GM18868 (cell line): ENCODE data around the gene OR52A1.
"Not testable (repeated sequence)": the region's sequence is repeated elsewhere in the genome, so short reads cannot be mapped to it uniquely, and the experiment has no call there.

Experiments used
- ATAC-seq: cut with Tn5 transposase; IDR thresholded peaks from one replicate; pipeline ENCODE4 v1.9.1; 2021; ENCODE audit warnings: mild to moderate bottlenecking, moderate library complexity; ENCODE audit not compliant: unreplicated experiment

The OR52A1 gene

DNA sequence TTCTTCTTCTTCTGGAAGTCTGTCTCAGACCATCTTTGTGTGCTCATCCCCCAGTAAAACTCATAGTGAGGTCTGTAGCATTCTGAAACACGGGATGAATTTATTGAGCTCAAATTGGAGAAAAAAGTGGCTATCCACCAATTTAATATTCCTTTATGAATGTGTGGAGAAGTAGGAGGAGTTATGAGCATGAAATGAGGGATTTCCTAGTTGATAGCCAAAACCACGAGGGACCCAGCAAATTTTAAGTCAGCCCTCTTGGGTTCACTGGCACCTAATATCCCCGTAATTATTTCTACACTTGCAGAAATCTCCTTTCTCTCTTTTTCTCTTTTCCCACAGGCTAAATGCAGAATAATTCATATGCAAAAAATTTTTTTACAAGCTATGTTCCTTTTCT, at the start of gene OR52A1:
Gene OR52A1, minus strand, starts transcription at position 101 of the 400 bp plus-strand sequence. CDS start 2,388 bp downstream, outside the sequence.
- no peak for ATAC-seq

DNA sequence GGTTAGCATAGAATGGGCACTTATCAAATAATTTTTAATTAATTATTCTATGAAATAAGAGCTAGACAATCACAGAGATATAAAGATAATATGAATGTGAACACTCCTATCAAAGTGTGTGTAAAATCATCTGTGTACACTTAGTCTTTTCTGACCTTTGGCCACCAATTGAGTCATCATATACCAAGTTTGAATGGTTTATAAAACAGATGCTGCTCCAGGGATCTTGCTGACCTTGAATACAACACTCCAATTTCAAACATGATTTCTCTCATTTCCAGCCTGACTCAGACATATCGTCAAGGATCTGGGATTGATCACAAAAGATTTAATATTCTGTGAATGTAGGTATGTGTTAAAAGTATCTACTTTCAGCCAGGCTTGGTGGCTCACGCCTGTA, 48.8 kb upstream of the OR52A1 start:
- no peak for ATAC-seq

DNA sequence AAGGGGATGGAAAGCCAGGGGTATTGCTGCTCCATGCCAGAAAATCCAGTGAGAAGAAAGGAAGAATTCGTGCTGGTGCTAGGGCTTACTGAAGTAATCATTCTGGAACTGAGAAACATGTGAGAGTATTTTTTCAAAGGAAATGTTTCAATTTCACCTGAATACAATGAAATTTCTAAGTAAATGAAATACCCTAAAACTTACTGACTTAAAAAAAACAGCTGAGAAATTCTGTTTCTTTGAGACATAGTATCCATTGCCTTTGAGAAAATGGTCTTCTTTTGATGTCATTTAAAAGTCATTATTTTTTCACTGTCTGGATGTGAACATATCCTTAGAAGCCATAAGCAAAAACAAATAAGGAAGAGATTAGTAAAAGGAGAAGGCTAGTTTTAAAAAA, 46.0 kb upstream of the OR52A1 start, which contains the start of gene OR51V1:
Gene OR51V1, minus strand, starts transcription at position 101 of the 400 bp plus-strand sequence. Its CDS starts 0 bp downstream, at position 101.
- no peak for ATAC-seq

DNA sequence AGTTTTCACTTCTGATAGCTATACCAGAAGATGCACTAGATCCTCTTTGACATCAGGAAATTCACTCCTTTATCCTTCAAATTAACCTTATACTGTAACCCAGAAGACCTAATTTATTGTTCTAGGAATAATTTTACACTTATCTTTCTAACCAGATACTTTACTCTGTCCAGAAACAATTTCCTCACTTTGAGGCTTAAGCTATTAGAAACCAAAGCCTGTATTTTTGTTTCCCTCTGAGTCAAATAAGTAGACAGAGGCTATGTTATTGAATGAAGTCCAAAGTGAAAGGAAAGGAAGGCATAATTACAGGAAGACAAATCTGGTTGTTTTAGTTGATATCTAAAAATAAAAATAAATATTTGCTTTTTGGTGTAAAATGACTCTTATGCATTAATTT, 43.7 kb upstream of the OR52A1 start:
- ATAC-seq: no peak

DNA sequence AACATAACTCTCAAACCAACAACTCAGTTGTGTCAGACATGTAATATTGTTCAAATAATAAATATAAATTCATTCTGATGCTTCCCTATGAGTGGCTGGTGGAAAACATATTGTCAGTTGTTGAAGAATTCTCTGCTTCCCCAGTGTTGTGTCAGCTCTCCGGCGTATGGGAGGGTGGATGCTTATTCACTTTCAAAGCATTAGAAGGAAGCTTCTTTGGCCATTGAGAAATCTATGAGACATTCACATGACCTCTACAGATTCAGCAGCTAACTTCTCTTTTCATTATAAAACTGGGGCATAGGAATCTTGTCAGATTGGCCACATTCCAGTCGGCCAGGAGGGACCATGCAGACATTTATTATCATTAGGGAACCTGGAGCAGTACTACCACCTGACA, 43.0 kb upstream of the OR52A1 start:
- ATAC-seq: no peak

DNA sequence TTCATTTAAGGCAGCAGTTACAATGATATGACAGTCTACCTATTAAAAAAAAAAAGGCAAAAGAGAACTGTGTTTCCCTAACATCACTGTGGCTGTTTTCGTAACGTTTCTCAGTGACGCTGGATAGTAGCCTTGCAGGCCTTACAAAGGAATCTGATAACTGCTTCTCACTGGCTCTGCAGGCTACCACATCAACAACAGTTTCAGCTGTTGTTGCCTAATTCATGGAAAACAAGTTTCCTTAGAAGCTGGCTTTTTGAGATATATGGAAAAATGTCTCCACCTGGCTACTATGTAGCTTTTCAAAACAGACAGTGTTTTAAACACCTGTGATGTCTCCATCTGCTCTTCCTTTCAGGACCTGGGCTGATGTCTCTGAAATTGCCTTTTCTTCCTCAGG, 42.2 kb upstream of the OR52A1 start:
- no peak for ATAC-seq

DNA sequence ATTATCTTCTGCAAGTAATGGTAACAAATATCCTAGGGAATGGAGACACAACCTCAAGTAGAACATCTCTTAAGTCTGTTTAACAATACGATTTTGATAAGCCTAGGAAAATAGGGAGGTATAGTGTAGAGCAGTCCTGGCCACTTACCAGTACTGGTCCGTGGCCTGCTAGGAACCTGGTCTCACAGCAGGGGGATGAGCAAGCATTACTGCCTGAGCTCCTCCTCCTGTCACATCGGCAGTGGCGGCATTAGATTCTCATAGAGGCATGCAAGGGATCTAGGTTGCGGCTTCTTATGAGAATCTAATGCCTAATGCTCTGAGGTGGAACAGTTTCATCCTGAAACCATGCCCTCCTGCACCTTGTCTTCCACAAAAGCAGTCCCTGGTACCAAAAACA, 41.5 kb upstream of the OR52A1 start:
- no peak for ATAC-seq

DNA sequence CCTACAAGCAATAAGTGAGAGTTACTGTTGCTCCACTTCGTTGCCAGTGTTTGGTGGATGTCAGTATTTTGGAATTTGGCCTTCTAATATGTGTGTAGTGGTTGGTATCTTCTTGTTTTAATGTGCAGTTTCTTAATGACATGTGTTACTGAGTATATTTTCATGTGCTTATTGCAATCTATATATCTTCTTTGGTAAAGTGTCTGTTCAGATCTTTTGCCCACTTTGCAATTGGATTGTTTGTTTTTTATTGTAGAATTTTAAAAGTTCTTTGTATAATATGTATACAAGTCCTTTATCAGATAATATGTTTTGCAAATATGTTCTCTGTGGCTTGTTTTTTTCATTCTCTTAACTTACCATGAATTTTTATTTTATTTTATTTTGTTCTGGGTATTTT, 38.2 kb upstream of the OR52A1 start:
- ATAC-seq: no peak

DNA sequence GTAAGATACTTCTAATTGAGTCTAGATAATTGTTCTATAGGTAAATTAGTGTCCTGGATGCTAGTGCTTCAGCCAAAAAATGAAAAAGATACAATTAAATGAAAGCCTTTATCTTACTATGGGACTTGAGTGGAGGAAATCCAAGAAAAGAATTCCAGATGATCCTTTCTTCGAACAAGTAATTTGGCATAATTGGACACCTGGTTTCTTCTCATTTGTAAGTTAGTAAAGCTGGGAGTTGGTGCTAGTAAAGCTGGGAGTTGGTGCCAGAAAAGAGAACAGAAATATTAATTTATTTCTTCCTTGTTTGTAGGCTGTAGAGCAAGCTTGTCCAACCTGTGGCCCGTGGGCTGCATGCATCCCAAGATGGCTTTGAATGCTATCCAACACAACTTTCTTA, 33.6 kb upstream of the OR52A1 start:
- no peak for ATAC-seq

DNA sequence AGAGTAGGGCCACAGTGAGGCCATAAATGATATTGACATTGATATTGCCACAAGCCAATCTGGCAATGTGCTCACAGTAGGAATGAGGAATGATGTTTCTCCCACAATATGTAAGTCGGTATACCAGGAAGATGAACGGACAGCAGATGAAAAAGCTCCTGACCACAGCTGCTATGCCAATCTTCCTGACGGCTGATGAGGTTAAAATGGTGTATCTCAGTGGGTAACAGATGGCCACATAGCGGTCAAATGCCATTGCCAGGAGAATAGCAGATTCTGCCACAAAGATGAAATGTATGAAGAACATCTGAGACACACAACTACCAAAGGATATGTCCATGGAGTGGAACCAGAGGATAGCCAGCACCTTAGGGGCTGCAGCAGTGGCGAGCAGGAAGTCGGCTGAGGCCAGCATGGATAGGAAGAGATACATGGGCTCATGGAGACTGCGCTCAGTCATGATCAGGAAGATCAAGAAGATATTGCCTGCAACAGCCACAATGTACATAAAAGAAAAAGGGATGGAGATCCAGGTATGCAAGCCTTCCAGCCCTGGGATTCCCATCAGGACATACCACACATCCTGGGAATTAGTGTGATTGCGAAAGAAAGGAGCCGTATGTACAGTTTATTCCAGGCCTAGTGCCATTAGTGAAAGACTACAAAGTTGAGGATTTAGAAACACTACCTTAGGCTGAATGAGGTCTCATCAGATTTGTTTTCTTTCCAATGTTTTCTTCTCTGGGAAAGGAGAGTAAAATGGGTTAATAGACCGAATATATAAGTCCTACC, 23.7 kb upstream of the OR52A1 start:
- ATAC-seq: no peak

DNA sequence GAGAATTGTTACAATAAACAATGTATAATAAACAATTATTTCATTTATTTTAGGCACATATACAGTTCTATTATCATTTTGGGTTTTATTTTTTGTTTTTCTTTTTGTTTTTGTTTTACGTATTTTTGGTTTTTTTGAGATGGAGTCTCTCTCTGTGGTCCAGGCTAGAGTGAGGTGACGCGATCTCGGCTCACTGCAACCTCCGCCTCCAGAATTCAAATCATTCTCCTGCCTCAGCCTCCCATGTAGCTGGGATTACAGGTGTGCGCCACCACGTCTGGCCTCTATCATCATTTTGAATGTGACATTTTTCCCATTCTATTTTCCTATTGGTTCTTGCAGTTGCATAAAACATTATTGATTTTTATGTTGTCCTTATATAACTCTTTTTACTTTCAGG, 20.4 kb upstream of the OR52A1 start:
- no peak for ATAC-seq

DNA sequence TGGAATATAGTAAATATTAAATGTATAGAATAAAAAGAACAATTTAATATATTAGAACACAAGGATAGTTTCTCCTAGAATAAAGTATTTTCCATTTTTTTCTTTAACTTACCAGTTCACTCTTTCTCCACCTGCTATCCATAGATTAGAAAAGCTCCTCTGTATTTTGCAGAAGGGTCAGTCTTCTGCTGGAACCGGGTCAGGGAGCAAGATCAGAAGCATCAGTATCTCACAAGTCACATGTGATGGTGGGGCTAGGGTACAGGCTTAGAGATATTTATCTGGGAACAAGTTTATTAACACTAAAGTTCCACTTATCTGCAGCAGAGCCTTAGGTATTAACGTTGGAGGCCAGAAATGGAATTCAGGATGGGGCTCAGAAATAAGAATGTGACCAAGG, 17.3 kb upstream of the OR52A1 start:
- no peak for ATAC-seq

DNA sequence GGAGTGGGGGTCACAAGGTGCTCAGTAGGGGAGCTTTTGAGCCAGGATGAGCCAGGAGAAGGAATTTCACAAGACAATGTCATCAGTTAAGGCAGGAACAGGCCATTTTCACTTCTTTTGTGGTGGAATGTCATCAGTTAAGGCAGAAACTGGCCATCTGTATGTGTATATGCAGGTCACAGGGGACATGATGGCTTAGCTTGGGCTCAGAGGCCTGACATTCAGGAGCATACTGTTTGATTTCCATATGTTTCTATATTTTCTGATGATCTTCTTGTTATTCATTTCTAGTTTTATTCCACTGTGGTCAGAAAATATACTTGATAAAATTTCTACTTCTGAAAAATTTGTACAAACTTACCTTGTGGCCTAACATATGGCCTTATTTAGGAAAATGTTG, 11.3 kb upstream of the OR52A1 start:
- not testable (repeated sequence) for ATAC-seq

DNA sequence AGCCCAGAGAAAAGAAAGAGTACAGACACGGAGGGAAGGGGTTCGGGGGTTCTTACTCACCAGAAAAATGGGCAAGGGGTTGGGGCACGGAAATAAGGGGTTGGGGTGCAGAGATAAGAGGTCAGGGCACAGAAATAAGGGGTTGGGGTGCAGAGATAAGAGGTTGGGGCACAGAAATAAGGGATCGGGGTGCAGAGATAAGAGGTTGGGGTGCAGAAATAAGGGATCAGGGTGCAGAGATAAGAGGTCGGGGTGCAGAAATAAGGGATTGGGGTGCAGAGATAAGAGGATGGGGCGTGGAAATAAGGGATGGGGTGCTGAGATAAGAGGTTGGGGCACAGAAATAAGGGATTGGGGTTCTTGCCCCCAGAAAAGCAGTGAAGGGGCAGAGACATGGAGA, 10.2 kb upstream of the OR52A1 start:
- not testable (repeated sequence) for ATAC-seq

DNA sequence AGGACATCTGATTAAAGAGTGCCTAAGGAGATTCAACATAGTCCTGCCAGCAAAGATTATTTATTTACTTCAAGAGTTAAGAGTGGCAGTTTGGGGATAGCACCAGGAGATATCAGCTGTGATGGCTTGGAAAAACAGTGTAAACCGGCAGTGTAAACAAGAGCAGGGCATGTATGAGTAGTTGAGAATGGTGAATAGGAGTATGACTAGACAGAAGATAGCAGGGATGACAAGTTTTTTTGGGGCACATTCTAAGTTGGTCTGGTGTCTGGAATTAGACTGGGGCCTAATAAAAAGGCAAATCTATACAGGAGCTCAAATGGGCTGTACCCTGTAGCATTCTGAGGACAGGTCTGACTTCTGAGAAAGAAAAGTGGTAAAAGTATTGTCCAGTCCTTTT, 6.5 kb upstream of the OR52A1 start:
- not testable (repeated sequence) for ATAC-seq

DNA sequence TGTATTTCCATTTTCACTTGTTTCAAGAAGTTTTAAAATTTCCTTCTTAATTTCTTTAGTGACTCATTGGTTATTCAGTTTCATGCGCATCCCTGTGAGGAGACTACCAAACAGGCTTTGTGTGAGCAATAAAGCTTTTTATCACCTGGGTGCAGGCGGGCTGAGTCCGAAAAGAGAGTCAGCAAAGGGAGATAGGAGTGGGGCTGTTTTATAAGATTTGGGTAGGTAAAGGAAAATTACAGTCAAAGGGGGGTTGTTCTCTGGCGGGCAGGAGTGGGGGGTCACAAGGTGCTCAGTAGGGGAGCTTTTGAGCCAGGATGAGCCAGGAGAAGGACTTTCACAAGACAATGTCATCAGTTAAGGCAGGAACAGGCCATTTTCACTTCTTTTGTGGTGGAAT, 5.7 kb upstream of the OR52A1 start:
- ATAC-seq: not testable (repeated sequence)

DNA sequence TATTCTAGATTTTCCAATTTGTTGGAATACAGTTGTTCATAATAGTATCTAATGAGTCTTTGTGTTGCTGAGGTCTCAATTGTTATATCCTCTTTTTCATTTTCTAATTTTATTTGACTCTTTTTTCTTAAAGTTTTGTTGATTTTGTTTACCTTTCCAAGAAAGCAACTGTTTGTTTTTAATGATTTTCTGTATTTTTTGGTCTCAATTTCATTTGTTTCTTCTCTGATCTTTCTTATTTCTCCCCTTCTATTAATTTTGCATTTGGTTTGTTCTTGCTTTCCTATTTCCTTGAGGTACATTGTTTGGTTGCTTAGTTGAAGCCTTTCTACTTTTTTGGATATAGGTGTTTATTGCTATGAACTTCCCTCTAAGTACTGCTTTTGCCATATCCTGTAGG, 5.2 kb upstream of the OR52A1 start:
- no peak for ATAC-seq

DNA sequence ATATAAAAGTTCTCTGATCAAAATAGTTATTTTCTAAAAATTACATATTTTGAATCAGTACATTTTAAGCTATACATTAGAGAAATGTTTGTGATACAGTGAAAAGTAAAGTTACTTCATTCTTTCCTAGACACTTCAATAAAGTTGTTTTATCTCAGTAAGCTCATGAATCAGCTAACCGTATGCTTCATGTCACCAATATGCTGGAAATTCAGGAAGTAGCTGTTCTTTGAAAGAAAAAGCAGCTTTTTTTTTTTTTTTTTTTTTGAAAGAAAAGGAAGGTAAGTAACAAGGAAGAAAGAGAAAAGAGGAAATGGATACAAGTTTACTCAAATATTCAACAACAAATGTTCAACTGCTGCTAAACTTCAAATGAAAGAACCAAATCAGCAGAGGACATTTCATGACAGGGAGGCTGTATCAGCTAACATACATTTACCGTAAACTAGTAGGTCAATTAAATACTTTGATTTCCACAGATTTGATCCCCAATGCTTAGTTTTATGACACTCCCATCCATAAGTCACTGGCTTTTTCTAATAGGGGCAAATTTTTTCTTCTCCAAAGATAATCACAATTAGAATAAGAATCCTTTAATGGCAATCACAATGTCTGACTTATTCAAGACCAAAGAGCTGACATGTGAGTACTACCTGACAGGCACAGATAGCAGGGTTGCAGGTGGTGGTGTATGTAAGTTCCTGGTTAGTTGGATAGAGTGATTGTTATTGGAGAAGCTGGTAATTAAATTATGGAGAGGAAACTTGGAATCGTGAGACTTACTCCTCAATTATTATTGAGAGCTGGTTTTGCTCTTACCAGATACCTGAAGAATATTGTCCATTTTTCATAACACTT, 754 bp downstream of the OR52A1 start:
- no peak for ATAC-seq

DNA sequence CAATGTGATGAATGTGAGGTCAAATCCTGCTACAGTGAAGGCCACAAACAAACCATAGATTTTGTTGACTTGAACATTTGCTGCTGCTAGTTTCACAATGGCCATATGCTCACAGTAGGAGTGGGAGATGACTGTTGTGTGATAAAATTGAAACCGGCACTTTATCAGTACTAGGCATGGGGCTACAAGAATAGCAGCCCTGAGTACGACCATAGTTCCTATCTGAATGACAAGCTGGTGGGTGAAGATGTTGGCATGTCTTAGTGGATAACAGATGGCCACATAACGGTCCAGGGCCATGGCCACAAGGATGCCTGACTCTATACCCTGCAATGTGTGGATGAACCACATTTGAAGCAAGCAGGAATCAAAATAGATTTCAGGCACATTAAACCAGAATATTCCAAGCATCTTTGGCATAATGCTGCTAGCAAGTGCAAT, 2.8 kb downstream of the OR52A1 start:
- ATAC-seq: no peak

DNA sequence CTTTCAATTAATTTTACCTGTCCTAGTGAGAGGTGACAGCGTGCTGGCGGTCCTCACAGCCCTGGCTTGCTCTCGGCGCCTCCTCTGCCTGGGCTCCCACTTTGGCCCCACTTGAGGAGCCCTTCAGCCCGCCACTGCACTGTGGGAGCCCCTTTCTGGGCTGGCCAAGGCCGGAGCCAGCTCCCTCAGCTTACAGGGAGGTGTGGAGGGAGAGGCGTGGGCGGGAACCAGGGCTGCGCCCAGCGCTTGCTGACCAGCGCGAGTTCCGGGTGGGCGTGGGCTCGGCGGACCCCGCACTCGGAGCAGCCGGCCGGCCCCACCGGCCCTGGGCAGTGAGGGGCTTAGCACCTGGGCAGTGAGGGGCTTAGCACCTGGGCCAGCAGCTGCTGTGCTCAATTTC, 10.4 kb downstream of the OR52A1 start:
- ATAC-seq: not testable (repeated sequence)

DNA sequence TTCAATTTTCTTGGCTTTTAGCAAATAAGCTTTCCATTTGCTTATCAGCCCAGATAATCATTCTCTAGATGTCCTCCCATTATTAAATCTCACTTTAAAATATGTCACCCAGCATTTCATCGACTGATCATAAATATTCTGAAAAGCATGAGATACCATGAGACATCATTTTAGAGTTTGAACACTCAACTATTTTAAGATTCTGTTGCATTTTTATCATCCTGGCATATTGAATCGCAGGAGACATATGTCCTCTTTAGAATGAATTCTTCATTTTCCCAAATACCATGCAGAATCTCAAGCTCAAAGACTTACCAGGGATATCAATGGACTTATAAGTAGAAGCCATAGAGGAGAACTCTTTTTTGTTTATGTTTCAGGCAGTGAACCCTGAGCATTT, 16.6 kb downstream of the OR52A1 start, which contains the start of gene OR52A5:
Gene OR52A5, minus strand, starts transcription at position 361 of the 400 bp plus-strand sequence. CDS start 5,714 bp downstream, outside the sequence.
- no peak for ATAC-seq

DNA sequence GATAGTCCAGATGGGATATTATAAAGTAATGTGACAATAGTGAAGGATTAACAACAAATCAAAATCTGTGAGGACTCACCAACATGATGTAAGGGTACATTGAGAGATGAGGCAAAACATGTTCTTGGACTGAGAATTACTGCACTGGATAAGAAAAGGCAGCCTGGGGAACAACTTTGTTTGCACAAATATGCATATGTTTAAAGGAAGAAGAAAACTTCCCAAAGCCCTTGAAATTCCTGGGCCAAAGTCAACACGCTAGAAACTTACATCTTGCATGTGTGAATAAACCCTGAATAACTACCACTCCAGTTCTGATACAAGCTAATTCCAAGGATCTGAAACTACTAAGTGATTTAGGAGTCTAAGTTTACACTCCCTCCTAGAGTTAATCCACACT, 17.5 kb downstream of the OR52A1 start:
- ATAC-seq: no peak
